Activated CD8-positive, alpha-beta memory T cell treated with anti-CD3 and anti-CD28 coated beads for 36 hours (primary cell): ENCODE measurements around the gene CAMSAP1. TPM values are rescaled to one million over a fixed set of nuclear protein-coding genes. Genes with fewer than 3 reads are reported as not detected.

Experiments used
- CTCF ChIA-PET: fragments of 350-600 bp; sonication (Branson Sonifier 250); formaldehyde crosslinking; loops from one replicate; lab custom pipeline; 2021; ENCODE audit warnings: antibody characterized with exemption; lab: Charles Lee
- POLR2A ChIA-PET: fragments of 350-600 bp; sonication (Branson Sonifier 250); formaldehyde crosslinking; loops from one replicate; lab custom pipeline; 2021; ENCODE audit warnings: antibody characterized with exemption; lab: Charles Lee
- total RNA-seq, 2 experiments: library from RNA; stranded (reverse); gene quantifications; one replicate each; pipeline ENCODE4 v1.2.3, GENCODE V29; 2021

Gene CAMSAP1
- total RNA-seq, 2 experiments from 2014 or later = 28.1 to 32.1 TPM

- CTCF ChIA-PET = interaction anchor here (0.9 kb wide), 1 partner anchor 12 kb away, joined by 3 read pairs; no protein-coding TSS in a partner anchor
- POLR2A ChIA-PET = no interaction called here
Measured at GRCh38 chr9:135864447-135865049, 42.8 kb downstream of the CAMSAP1 start.

- ChIA-PET POLR2A (no interaction called here), CTCF (no interaction called here)
Measured at GRCh38 chr9:135862809-135863208, 44.5 kb downstream of the CAMSAP1 start.

GRCh38 chr9:135858491-135859185 is 48.7 kb downstream of the CAMSAP1 start:
- POLR2A ChIA-PET = no interaction called here
- CTCF ChIA-PET = interaction anchor here (0.6 kb wide), 1 partner anchor 49 kb away, joined by 3 read pairs; the partner anchor contains the start of gene CAMSAP1

- POLR2A ChIA-PET = no interaction called here
- CTCF ChIA-PET = interaction anchor here (0.6 kb wide), 1 partner anchor 50 kb away, joined by 3 read pairs; the partner anchor contains the start of gene CAMSAP1
Measured at GRCh38 chr9:135857843-135858242, 49.5 kb downstream of the CAMSAP1 start.

GRCh38 chr9:135857371-135857786 is 50.0 kb downstream of the CAMSAP1 start:
- ChIA-PET CTCF (no interaction called here), POLR2A (no interaction called here)

- CTCF ChIA-PET = no interaction called here
Measured at GRCh38 chr9:135851748-135852147, 55.6 kb downstream of the CAMSAP1 start.

GRCh38 chr9:135850737-135851136 is 56.6 kb downstream of the CAMSAP1 start:
- CTCF ChIA-PET = no interaction called here
- POLR2A ChIA-PET = no interaction called here

More at GRCh38 chr9:135851748-135852147, 55.6 kb downstream of the CAMSAP1 start:
- POLR2A ChIA-PET = no interaction called here

GRCh38 chr9:135849181-135849580 is 58.2 kb downstream of the CAMSAP1 start:
- CTCF ChIA-PET = interaction anchor here (0.6 to 1.1 kb wide), 2 partner anchors 14 to 1139 kb away, joined by 3 to 4 read pairs; no protein-coding TSS in a partner anchor

GRCh38 chr9:135848341-135849047 is 58.9 kb downstream of the CAMSAP1 start:
- ChIA-PET POLR2A (no interaction called here), CTCF (interaction anchor here (1.1 kb wide), 1 partner anchor 13 kb away, joined by 4 read pairs; no protein-coding TSS in a partner anchor)

More at GRCh38 chr9:135849181-135849580, 58.2 kb downstream of the CAMSAP1 start:
- POLR2A ChIA-PET = no interaction called here

- POLR2A ChIA-PET = no interaction called here
- CTCF ChIA-PET = no interaction called here
Measured at GRCh38 chr9:135847833-135848232, 59.5 kb downstream of the CAMSAP1 start.

- ChIA-PET POLR2A (no interaction called here), CTCF (no interaction called here)
Measured at GRCh38 chr9:135840539-135840938, 66.8 kb downstream of the CAMSAP1 start.

GRCh38 chr9:135840107-135840506 is 67.2 kb downstream of the CAMSAP1 start:
- CTCF ChIA-PET = no interaction called here

GRCh38 chr9:135839516-135839915 is 67.8 kb downstream of the CAMSAP1 start:
- ChIA-PET POLR2A (no interaction called here), CTCF (no interaction called here)

More at GRCh38 chr9:135840107-135840506, 67.2 kb downstream of the CAMSAP1 start:
- POLR2A ChIA-PET = no interaction called here

GRCh38 chr9:135835131-135835530 is 72.2 kb downstream of the CAMSAP1 start:
- ChIA-PET POLR2A (no interaction called here), CTCF (interaction anchor here (1.5 kb wide), 1 partner anchor 14 kb away, joined by 4 read pairs; no protein-coding TSS in a partner anchor)

- CTCF ChIA-PET = no interaction called here
Measured at GRCh38 chr9:135833864-135834263, 73.5 kb downstream of the CAMSAP1 start.

GRCh38 chr9:135830496-135830895 is 76.8 kb downstream of the CAMSAP1 start:
- ChIA-PET POLR2A (no interaction called here), CTCF (no interaction called here)

More at GRCh38 chr9:135833864-135834263, 73.5 kb downstream of the CAMSAP1 start:
- POLR2A ChIA-PET = no interaction called here

- POLR2A ChIA-PET = no interaction called here
Measured at GRCh38 chr9:135828656-135829055, 78.7 kb downstream of the CAMSAP1 start.

GRCh38 chr9:135827866-135828580 is 79.3 kb downstream of the CAMSAP1 start:
- CTCF ChIA-PET = no interaction called here
- POLR2A ChIA-PET = no interaction called here

More at GRCh38 chr9:135828656-135829055, 78.7 kb downstream of the CAMSAP1 start:
- CTCF ChIA-PET = no interaction called here

GRCh38 chr9:135827301-135827700 is 80.0 kb downstream of the CAMSAP1 start:
- ChIA-PET CTCF (no interaction called here), POLR2A (interaction anchor here (0.7 kb wide), 1 partner anchor 220 kb away, joined by 3 read pairs; no protein-coding TSS in a partner anchor)
